Suprapubic skin (tissue), 4 donors: Measurements from ENCODE around the gene ITPRIPL2.
A peak's percentile ranks its signal among the peaks of the same experiment; 100 is the strongest.

Experiments used
- CTCF ChIP-seq, 2 donors: fragments of 200-600 bp in 1 of 2; fragments of 450-650 bp in 1 of 2; sonication (generic) in 1 of 2; IDR thresholded peaks; one replicate each; pipeline ENCODE4 v1.5.1; 2016 to 2019; ENCODE audit warnings: antibody characterized with exemption in 2 of 2, mild to moderate bottlenecking in 1 of 2, moderate library complexity in 1 of 2
- POLR2A ChIP-seq, 2 donors: fragments of 450-650 bp; IDR thresholded peaks; one replicate each; pipeline ENCODE4 v1.6.1; 2017; ENCODE audit warnings: antibody characterized with exemption in 2 of 2, mild to moderate bottlenecking in 2 of 2, moderate library complexity in 2 of 2
- POLR2AphosphoS5 ChIP-seq, 3 donors: sonication (generic); formaldehyde crosslinking; IDR thresholded peaks; one replicate each; pipeline ENCODE4 v1.6.1; 2017; ENCODE audit warnings: antibody characterized with exemption in 3 of 3

GRCh38 chr16:19167710-19168370 lies 54.1 kb downstream of the ITPRIPL2 start, which contains the start of gene SYT17:
- TF ChIP-seq CTCF (IDR thresholded peaks at IDR 0.05) (peak; percentile 40 to 90), POLR2A (IDR thresholded peaks at IDR 0.05) (no peak), POLR2AphosphoS5 (IDR thresholded peaks at IDR 0.05) (no peak)
